Stimulated activated CD8-positive, alpha-beta memory T cell treated with anti-CD3 and anti-CD28 coated beads, Interleukin-4, amount 100 ng/mL, for 1 hour (primary cell): ENCODE measurements around the gene MTFP1.
"Not testable (repeated sequence)": the region's sequence is repeated elsewhere in the genome, so short reads cannot be mapped to it uniquely, and the experiment has no call there.

ENCODE experiments used
- DNase-seq, 2 donors: peaks; one replicate each; pipeline ENCODE4 v3.0.0-alpha.2; 2020; ENCODE audit warnings: low read depth in 2 of 2, low spot score in 1 of 2

MTFP1 gene

DNA sequence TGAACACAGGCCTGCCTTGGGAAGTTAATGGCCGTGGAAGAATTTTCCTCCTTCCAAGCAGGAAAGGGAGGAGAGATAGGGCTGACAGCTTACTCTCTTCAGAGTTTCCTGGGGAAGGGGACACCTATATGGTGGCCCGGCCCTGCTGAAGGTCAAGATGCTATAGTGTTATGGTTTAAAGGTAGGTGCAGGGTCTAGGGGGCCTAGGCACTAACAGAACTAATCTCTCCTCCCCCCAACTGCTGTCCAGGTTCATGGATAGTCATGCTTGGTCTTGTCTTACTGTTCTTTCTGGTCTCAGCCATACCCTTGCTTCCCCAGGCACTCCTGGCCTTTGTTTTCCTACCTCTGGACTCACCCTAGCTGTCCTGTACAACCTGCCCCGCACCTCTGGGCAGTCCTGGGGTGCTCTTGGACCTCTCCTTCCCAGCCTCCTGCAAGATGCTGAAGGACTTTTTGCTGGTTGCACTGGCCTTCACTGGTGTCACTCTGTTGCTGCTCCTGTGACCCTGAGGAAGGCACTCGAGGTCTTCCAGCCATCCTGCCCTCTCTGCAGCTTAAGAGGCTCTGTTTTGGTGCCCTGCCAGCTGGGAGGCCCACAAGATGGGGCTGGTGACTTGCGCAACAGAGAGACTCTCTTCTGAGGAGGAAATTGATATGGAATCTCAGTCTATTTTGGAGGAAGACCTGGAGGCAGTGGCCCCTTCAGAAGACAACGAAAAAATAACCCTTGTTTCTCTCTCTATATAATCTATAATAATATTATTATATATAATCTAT is 28.4 kb downstream of the MTFP1 start:
- DNase-seq, result no peak

GRCh38 chr22:30455075-30455840 is 29.7 kb downstream of the MTFP1 start:
- no peak for DNase-seq

- DNase-seq, result no peak
These were observed 32.4 kb downstream of the MTFP1 start for GRCh38 chr22:30457981-30458380.

GRCh38 chr22:30459181-30460052 is 33.8 kb downstream of the MTFP1 start:
- no peak for DNase-seq

DNA sequence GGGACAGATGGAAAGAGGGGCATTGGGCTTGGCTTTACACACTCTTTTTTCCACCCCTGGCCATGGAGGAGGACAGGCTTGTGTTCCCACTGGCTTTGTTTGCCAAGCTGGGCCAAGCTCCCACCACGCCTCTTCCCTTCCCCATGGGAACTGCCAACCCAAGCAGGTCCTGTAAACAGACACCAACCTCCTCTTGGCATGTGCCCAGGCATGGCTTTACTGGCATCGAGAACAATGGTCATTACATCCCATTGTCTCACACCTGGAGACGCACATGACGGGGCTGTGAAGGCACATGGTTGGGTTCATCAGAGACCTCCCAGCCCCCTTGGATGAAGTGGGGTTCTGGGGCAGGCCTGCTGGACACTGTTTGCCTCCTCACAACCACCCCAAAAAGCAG is 34.6 kb downstream of the MTFP1 start:
- DNase-seq, result no peak

DNA sequence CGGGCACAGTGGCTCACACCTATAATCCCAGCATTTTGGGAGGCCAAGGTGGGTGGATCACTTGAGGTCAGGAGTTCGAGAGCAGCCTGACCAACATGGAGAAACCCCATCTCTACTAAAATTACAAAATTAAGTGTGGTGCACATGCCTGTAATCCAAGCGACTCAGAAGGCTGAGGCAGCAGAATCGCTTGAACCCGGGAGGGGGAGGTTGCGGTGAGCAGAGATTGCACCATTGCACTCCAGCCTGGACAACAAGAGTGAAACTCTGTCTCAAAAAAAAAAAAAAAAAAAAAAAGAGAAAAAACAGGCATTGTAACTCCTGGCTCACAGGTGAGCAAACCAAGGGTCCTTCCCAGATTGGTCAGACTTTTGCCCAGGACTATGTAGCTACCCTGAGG is 35.0 kb downstream of the MTFP1 start:
- DNase-seq, result not testable (repeated sequence)

GRCh38 chr22:30469165-30469564 is 43.6 kb downstream of the MTFP1 start:
- DNase-seq, result no peak

- DNase-seq, result no peak
These were observed 45.1 kb downstream of the MTFP1 start for GRCh38 chr22:30470655-30471054.

DNA sequence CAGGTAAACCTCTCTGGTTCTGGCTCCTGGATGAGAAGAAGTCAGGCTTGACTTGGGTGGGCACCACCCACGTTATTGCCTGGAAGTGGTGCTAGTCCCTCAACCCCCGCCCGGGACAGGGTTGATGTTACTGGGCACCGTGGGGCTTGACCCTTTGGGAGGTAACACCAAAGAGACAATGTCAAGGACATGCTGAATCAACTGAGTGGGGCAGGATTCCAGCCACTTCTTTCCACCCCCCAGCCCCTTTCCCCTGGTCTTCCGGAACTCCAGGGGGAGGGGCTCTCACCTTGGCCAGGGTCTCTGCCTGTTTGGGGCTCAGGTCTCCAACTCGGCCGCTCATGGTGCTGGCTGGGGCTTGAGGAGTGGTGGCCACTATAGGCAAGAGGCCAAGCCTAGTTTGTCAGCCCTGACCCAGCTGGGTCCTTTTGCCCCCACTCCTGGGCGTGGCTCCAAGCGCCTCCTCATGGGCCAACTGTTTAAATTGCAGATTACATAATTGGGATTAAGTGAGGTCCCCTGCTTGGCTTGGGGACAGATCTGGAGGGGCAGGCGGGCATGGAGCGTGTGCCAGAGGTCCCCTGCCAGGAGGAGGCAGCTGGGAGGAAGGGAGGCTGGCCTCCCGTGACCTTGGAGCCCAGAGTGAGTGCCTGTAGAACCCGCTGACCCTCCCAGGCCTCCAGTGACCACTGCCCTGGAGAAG is 46.2 kb downstream of the MTFP1 start, which contains the start of gene SEC14L3:
SEC14L3 (minus strand) TSS at position 402 of the 703 bp plus-strand sequence; CDS start at position 343, 59 bp downstream.
- DNase-seq, result no peak

DNA sequence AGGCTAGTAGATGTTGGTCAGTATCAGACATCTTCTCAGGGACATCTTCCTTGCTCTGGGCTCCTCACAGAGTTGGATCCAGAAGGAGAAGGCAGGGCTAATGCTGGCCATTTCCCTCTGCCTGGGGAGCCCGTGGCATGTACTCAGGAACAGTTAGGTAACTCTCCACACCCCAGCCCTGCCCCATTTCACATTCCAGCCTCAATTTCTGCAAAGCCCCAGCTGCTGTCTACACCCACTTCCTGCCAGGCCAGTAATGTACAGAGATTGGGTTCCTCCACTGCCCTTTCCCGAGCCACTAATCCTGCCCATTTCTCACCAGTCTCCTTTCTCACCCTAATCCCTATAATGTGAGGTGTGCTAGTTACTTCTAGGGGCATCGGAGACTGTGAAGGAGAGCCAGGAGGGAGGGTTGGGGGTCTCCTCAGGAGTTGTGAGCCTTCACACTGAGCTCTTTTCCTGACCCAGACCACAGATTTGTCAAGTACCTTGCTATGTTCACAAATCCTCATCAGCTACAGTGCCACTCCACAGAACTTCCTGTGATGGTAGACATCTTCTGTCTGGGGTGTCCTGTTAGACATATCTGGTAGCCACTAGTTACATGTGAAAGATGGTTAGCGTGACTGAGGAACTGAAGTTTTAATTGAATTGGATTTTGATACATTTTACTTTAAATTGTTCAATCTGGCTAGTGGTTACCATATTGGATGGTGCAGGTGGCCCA is 47.6 kb downstream of the MTFP1 start:
- DNase-seq, result no peak

DNA sequence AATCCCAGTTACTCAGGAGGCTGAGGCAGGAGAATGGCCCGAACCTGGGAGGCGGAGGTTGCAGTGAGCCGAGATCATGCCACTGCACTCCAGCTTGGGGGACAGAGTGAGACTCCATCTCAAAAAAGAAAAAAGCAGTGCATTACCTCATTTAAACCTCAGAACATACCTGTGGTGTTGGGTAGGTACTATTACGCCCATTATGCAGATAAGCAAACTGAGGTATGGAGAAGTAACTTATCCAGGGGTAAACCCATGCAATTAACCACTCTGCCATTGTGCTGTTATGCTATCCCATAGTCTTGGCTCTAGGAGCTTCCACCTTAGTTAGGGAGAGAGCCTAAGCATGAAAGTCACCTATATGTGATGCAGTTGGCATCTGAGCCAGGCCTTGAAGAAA is 48.6 kb downstream of the MTFP1 start:
- DNase-seq, result no peak

DNA sequence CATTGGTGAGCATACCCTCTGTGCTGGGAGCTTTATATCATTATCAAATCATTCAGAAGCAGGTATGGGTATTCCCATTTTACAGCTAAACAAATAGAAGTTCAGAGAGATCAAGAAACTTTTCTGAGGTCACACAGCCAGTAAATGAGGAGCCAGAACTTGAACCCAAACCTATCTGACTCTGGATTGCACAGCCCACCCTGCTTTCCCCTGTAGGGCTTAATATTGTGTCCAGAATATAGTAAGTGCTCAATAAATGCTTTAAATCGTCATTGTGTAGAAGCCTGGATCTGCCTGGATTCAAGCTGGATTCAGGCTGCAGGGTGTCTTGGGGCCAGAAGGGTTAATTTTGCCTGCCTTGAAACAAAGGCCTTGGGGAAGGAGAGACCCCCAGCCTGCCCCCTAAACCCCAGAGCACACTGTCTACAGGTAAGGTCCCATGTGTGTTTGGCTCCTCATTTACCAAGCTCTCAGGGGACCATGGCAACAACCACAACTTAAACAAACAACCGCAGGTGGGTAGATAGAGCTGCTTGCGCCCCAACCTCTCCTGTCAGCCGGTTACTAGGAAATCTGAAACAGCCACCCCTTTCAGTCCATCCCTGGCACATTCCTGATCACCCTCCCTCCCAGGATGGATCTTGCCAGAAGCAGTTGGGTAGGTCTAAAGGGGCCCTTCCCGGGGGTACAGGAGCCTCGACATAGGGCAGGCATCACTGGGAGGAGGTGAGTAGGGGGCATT is 49.3 kb downstream of the MTFP1 start:
- no peak for DNase-seq
